ENCODE results near the gene IRS2.
"Not testable (repeated sequence)": the region's sequence is repeated elsewhere in the genome, so short reads cannot be mapped to it uniquely, and the experiment has no call there.

Gene IRS2

GRCh38 chr13:109755551-109755950 is 30.8 kb downstream of the IRS2 start:
- DNase-seq: no peak

- no peak for DNase-seq
Measured at GRCh38 chr13:109751477-109751876, 34.9 kb downstream of the IRS2 start.

GRCh38 chr13:109750221-109750775 is 36.1 kb downstream of the IRS2 start:
- no peak for DNase-seq

GRCh38 chr13:109749365-109749764 is 37.0 kb downstream of the IRS2 start:
- DNase-seq: no peak

- DNase-seq: no peak
Measured at GRCh38 chr13:109748677-109749076, 37.7 kb downstream of the IRS2 start.

- no peak for DNase-seq
Measured at GRCh38 chr13:109747524-109747923, 38.9 kb downstream of the IRS2 start.

GRCh38 chr13:109746364-109746763 is 40.0 kb downstream of the IRS2 start:
- DNase-seq: no peak

GRCh38 chr13:109745702-109746101 is 40.7 kb downstream of the IRS2 start:
- no peak for DNase-seq

GRCh38 chr13:109745060-109745459 is 41.3 kb downstream of the IRS2 start:
- no peak for DNase-seq

- no peak for DNase-seq
Measured at GRCh38 chr13:109744512-109745051, 41.8 kb downstream of the IRS2 start.

GRCh38 chr13:109743706-109744453 is 42.5 kb downstream of the IRS2 start:
- DNase-seq: peak; percentile 43

- no peak for DNase-seq
Measured at GRCh38 chr13:109741966-109742365, 44.4 kb downstream of the IRS2 start.

GRCh38 chr13:109740721-109741120 is 45.7 kb downstream of the IRS2 start:
- DNase-seq: no peak

GRCh38 chr13:109740121-109740520 is 46.3 kb downstream of the IRS2 start:
- DNase-seq: no peak

GRCh38 chr13:109738298-109738746 is 48.1 kb downstream of the IRS2 start:
- DNase-seq: no peak

GRCh38 chr13:109737606-109738005 is 48.8 kb downstream of the IRS2 start:
- DNase-seq: no peak

- DNase-seq: no peak
Measured at GRCh38 chr13:109737046-109737573, 49.3 kb downstream of the IRS2 start.

GRCh38 chr13:109735436-109735966 is 50.9 kb downstream of the IRS2 start:
- DNase-seq: no peak

- DNase-seq: no peak
Measured at GRCh38 chr13:109734002-109734785, 52.2 kb downstream of the IRS2 start.

- no peak for DNase-seq
Measured at GRCh38 chr13:109733550-109733949, 52.8 kb downstream of the IRS2 start.

- DNase-seq: not testable (repeated sequence)
Measured at GRCh38 chr13:109732470-109733170, 53.8 kb downstream of the IRS2 start.

- no peak for DNase-seq
Measured at GRCh38 chr13:109730812-109731335, 55.5 kb downstream of the IRS2 start.

All from activated CD4-positive, alpha-beta T cell treated with anti-CD3 and anti-CD28 coated beads, Interleukin-10, Interleukin-2, amounts not matched to agents 100 ng/mL and 50 ng/mL, durations not matched to agents 16 hours and 8 hours (primary cell).